Measurements from ENCODE around the gene SPATS2L. TPM values are rescaled to one million over a fixed set of nuclear protein-coding genes. Genes with fewer than 3 reads are reported as not detected.
A peak's percentile ranks its signal among the peaks of the same experiment; 100 is the strongest.

The SPATS2L gene
- total RNA-seq, 1 experiment from 2014 or later, result 112 TPM

DNA sequence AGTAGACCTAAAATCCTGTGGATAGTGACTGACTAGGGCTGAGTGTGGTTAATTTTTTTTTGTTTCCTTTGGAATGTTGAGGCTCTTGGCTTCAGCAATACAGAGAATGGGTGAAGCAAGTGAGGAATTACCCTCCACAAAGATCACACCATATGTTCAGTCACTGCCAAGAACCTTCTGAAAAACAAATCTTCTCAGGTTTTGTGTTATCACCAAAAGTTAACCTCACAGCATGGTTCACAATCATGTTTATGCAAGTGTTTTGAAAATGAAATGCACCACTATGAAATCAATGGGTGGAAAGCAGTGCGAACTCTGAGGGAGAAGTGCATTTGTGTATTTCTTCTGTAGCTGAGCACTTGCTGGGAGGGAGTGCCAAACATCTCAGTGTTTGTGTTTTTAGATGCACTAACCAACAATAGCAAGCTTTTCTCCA is 44.4 kb downstream of the SPATS2L start:
- CTCF ChIA-PET, result interaction anchor here (0.7 kb wide), 1 partner anchor 366 kb away, joined by 3 read pairs; no protein-coding TSS in a partner anchor
- Mint-ChIP-seq H3K9me3 (peaks cover 11% of the 10 kb centered on the region; the same call in 1 of the 2 replicates), H3K36me3 (peaks cover 26% of the 10 kb centered on the region), H3K27me3 (ENCODE audit: low read depth) (no peaks in the 10 kb centered on the region), H3K4me1 (peaks cover 80% of the 10 kb centered on the region), H3K4me3 (no peak overlapping the region), H3K27ac (peak overlapping the region; percentile 88)
- no peak for DNase-seq (ENCODE audit: low spot score)
- POLR2A ChIA-PET, result no interaction called here
- TF ChIP-seq ZNF219 (CRISPR knock-in tag; IDR thresholded peaks at IDR 0.05; ENCODE audit: borderline replicate concordance), result no peak
- no peak for TF ChIP-seq NR2C2 (CRISPR knock-in tag; IDR thresholded peaks at IDR 0.05)
- TF ChIP-seq, protein P1, sequence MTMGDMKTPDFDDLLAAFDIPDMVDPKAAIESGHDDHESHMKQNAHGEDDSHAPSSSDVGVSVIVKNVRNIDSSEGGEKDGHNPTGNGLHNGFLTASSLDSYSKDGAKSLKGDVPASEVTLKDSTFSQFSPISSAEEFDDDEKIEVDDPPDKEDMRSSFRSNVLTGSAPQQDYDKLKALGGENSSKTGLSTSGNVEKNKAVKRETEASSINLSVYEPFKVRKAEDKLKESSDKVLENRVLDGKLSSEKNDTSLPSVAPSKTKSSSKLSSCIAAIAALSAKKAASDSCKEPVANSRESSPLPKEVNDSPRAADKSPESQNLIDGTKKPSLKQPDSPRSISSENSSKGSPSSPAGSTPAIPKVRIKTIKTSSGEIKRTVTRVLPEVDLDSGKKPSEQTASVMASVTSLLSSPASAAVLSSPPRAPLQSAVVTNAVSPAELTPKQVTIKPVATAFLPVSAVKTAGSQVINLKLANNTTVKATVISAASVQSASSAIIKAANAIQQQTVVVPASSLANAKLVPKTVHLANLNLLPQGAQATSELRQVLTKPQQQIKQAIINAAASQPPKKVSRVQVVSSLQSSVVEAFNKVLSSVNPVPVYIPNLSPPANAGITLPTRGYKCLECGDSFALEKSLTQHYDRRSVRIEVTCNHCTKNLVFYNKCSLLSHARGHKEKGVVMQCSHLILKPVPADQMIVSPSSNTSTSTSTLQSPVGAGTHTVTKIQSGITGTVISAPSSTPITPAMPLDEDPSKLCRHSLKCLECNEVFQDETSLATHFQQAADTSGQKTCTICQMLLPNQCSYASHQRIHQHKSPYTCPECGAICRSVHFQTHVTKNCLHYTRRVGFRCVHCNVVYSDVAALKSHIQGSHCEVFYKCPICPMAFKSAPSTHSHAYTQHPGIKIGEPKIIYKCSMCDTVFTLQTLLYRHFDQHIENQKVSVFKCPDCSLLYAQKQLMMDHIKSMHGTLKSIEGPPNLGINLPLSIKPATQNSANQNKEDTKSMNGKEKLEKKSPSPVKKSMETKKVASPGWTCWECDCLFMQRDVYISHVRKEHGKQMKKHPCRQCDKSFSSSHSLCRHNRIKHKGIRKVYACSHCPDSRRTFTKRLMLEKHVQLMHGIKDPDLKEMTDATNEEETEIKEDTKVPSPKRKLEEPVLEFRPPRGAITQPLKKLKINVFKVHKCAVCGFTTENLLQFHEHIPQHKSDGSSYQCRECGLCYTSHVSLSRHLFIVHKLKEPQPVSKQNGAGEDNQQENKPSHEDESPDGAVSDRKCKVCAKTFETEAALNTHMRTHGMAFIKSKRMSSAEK (CRISPR knock-in tag; IDR thresholded peaks at IDR 0.05; ENCODE audit: borderline replicate concordance), result no peak
- TF ChIP-seq, protein P2, sequence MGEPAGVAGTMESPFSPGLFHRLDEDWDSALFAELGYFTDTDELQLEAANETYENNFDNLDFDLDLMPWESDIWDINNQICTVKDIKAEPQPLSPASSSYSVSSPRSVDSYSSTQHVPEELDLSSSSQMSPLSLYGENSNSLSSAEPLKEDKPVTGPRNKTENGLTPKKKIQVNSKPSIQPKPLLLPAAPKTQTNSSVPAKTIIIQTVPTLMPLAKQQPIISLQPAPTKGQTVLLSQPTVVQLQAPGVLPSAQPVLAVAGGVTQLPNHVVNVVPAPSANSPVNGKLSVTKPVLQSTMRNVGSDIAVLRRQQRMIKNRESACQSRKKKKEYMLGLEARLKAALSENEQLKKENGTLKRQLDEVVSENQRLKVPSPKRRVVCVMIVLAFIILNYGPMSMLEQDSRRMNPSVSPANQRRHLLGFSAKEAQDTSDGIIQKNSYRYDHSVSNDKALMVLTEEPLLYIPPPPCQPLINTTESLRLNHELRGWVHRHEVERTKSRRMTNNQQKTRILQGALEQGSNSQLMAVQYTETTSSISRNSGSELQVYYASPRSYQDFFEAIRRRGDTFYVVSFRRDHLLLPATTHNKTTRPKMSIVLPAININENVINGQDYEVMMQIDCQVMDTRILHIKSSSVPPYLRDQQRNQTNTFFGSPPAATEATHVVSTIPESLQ (CRISPR knock-in tag; IDR thresholded peaks at IDR 0.05), result no peak
- no peak for ATAC-seq

DNA sequence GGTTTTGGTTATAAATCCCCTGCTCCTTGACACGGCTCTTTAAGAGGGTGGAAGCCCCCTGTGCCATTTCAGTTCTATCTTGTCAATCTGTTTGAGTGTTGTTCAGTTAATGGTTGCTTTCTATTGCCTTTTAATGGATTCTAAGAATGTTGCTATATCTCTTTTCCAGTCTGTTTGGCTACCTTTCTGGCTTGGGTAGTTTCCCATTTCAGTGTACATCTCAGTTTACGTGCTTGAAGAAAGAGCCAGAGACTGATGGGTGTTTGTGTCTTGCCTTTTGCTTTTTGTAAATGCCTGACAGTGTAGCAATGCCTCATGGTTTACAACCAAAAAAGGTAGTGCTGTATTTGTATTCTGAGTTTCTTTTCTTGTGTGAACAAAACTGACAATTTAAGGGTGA is 45.3 kb downstream of the SPATS2L start:
- Mint-ChIP-seq H3K9me3 (peaks cover 11% of the 10 kb centered on the region; the same call in 1 of the 2 replicates), H3K4me1 (peaks cover 81% of the 10 kb centered on the region)
- POLR2A ChIA-PET, result no interaction called here
- TF ChIP-seq RELA (CRISPR knock-in tag; IDR thresholded peaks at IDR 0.05; ENCODE audit: borderline replicate concordance) (no peak), ZNF423 (CRISPR knock-in tag; IDR thresholded peaks at IDR 0.05) (no peak), KAT7 (CRISPR knock-in tag; IDR thresholded peaks at IDR 0.05; ENCODE audit: borderline replicate concordance) (no peak), NFATC4 (CRISPR knock-in tag; IDR thresholded peaks at IDR 0.05) (no peak), TEAD4 (CRISPR knock-in tag; IDR thresholded peaks at IDR 0.05) (no peak), OVOL2 (CRISPR knock-in tag; IDR thresholded peaks at IDR 0.05; ENCODE audit: borderline replicate concordance) (no peak), GRHL2 (CRISPR knock-in tag; IDR thresholded peaks at IDR 0.05; ENCODE audit: insufficient replicate concordance, severe bottlenecking) (no peak), MYBL2 (CRISPR knock-in tag; IDR thresholded peaks at IDR 0.05) (no peak), NR3C1 (CRISPR knock-in tag; conservative IDR thresholded peaks at IDR 0.05; ENCODE audit: low read depth) (no peak)
- TF ChIP-seq, protein P3, sequence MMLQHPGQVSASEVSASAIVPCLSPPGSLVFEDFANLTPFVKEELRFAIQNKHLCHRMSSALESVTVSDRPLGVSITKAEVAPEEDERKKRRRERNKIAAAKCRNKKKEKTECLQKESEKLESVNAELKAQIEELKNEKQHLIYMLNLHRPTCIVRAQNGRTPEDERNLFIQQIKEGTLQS (CRISPR knock-in tag; conservative IDR thresholded peaks at IDR 0.05), result no peak
- TF ChIP-seq, protein P4, sequence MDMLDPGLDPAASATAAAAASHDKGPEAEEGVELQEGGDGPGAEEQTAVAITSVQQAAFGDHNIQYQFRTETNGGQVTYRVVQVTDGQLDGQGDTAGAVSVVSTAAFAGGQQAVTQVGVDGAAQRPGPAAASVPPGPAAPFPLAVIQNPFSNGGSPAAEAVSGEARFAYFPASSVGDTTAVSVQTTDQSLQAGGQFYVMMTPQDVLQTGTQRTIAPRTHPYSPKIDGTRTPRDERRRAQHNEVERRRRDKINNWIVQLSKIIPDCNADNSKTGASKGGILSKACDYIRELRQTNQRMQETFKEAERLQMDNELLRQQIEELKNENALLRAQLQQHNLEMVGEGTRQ (CRISPR knock-in tag; IDR thresholded peaks at IDR 0.05), result no peak
- TF ChIP-seq, protein P5, sequence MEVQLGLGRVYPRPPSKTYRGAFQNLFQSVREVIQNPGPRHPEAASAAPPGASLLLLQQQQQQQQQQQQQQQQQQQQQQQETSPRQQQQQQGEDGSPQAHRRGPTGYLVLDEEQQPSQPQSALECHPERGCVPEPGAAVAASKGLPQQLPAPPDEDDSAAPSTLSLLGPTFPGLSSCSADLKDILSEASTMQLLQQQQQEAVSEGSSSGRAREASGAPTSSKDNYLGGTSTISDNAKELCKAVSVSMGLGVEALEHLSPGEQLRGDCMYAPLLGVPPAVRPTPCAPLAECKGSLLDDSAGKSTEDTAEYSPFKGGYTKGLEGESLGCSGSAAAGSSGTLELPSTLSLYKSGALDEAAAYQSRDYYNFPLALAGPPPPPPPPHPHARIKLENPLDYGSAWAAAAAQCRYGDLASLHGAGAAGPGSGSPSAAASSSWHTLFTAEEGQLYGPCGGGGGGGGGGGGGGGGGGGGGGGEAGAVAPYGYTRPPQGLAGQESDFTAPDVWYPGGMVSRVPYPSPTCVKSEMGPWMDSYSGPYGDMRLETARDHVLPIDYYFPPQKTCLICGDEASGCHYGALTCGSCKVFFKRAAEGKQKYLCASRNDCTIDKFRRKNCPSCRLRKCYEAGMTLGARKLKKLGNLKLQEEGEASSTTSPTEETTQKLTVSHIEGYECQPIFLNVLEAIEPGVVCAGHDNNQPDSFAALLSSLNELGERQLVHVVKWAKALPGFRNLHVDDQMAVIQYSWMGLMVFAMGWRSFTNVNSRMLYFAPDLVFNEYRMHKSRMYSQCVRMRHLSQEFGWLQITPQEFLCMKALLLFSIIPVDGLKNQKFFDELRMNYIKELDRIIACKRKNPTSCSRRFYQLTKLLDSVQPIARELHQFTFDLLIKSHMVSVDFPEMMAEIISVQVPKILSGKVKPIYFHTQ (CRISPR knock-in tag; IDR thresholded peaks at IDR 0.05), result no peak
- TF ChIP-seq, protein P2 (CRISPR knock-in tag; IDR thresholded peaks at IDR 0.05), result no peak
- TF ChIP-seq, protein P6, sequence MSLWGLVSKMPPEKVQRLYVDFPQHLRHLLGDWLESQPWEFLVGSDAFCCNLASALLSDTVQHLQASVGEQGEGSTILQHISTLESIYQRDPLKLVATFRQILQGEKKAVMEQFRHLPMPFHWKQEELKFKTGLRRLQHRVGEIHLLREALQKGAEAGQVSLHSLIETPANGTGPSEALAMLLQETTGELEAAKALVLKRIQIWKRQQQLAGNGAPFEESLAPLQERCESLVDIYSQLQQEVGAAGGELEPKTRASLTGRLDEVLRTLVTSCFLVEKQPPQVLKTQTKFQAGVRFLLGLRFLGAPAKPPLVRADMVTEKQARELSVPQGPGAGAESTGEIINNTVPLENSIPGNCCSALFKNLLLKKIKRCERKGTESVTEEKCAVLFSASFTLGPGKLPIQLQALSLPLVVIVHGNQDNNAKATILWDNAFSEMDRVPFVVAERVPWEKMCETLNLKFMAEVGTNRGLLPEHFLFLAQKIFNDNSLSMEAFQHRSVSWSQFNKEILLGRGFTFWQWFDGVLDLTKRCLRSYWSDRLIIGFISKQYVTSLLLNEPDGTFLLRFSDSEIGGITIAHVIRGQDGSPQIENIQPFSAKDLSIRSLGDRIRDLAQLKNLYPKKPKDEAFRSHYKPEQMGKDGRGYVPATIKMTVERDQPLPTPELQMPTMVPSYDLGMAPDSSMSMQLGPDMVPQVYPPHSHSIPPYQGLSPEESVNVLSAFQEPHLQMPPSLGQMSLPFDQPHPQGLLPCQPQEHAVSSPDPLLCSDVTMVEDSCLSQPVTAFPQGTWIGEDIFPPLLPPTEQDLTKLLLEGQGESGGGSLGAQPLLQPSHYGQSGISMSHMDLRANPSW (CRISPR knock-in tag; conservative IDR thresholded peaks at IDR 0.05; ENCODE audit: low read depth), result no peak

More for the DNA sequence above, 45.3 kb downstream of the SPATS2L start:
- DNase-seq (ENCODE audit: low spot score) (no peak), ATAC-seq (no peak)
- no peaks in the 10 kb centered on the region for H3K27me3 Mint-ChIP-seq (ENCODE audit: low read depth)
- CTCF ChIA-PET, result interaction anchor here (1.0 to 1.4 kb wide), 2 partner anchors 67 to 297 kb away, joined by 3 read pairs; no protein-coding TSS in a partner anchor
- peaks cover 26% of the 10 kb centered on the region for H3K36me3 Mint-ChIP-seq
- H3K27ac Mint-ChIP-seq, result peak overlapping the region; percentile 83
- no peak overlapping the region for H3K4me3 Mint-ChIP-seq
